Kidney (tissue), 22 donors: ENCODE results near the gene PRR14L. TPM values are rescaled to one million over a fixed set of nuclear protein-coding genes. Genes with fewer than 3 reads are reported as not detected.
"Not testable (repeated sequence)": the region's sequence is repeated elsewhere in the genome, so short reads cannot be mapped to it uniquely, and the experiment has no call there.

Experiments
- DNase-seq, 5 donors: peaks; one replicate each; pipeline ENCODE4 v3.0.0-alpha.2; 2013 to 2020
- FAIRE-seq: peaks from 2 replicates; lab custom pipeline; 2012; peaks lifted over from hg19 to GRCh38; lab: Jason Lieb, UNC
- H3K27ac ChIP-seq, 2 donors: one replicate each; pipeline ENCODE4 v1.7.0; 2013; ENCODE audit warnings: low read depth in 2 of 2, low read length in 2 of 2, inconsistent platforms in 1 of 2
- H3K27me3 ChIP-seq: one replicate; pipeline ENCODE4 v1.7.1; 2013; ENCODE audit warnings: low read length, inconsistent platforms; ENCODE audit not compliant: control insufficient read depth, insufficient read depth
- H3K36me3 ChIP-seq, 3 donors: one replicate each; pipeline versions ENCODE4 v1.7.0 to v1.7.1; 2013; ENCODE audit warnings: low read length in 3 of 3, control low read depth in 1 of 3, inconsistent platforms in 1 of 3; ENCODE audit not compliant: insufficient read depth in 3 of 3, control insufficient read depth in 2 of 3
- H3K4me1 ChIP-seq, 3 donors: one replicate each; pipeline versions ENCODE4 v1.7.0 to v1.7.1; 2013; ENCODE audit warnings: low read length in 3 of 3, inconsistent platforms in 1 of 3, low read depth in 1 of 3; ENCODE audit not compliant: control insufficient read depth in 2 of 3, insufficient read depth in 2 of 3
- H3K4me3 ChIP-seq, 3 donors: one replicate each; pipeline versions ENCODE4 v1.7.0 to v1.8.1; 2013; ENCODE audit warnings: low read length in 3 of 3, control low read depth in 1 of 3, inconsistent platforms in 1 of 3
- H3K9ac ChIP-seq, 3 donors: one replicate each; pipeline versions ENCODE4 v1.7.0 to v1.7.1; 2013; ENCODE audit warnings: low read length in 3 of 3, control low read depth in 1 of 3, inconsistent platforms in 1 of 3
- H3K9me3 ChIP-seq, 3 donors: one replicate each; pipeline versions ENCODE4 v1.7.0 to v1.7.1; 2013; ENCODE audit warnings: low read length in 3 of 3, control low read depth in 1 of 3, inconsistent platforms in 1 of 3; ENCODE audit not compliant: control insufficient read depth in 2 of 3, insufficient read depth in 1 of 3
- intact Hi-C: fragments of 100-400 bp; cut with DNase I; formaldehyde crosslinking; loops from one replicate; pipeline ENCODE4 v1.11.1; 2022
- long read RNA-seq, 10 donors: library from polyadenylated mRNA in 1 of 10; unstranded in 1 of 10; transcript quantifications; one replicate each; pipeline ENCODE4 v2.0.0 and lab custom pipeline, GENCODE V29; 2021 to 2026
- polyA plus RNA-seq: library from polyadenylated mRNA; stranded (reverse); fragments of 350-450 nt; fragmentation: Illumina TruSeq; extraction: RNeasy Lipid Tissue Mini Kit (QIAGEN cat#74804); gene quantifications from one replicate; pipeline ENCODE4 v1.2.3, GENCODE V29; 2014; ENCODE audit warnings: low read depth, low replicate concordance; ENCODE audit not compliant: insufficient read depth
- total RNA-seq: library from RNA; stranded (reverse); fragmentation: NEBNext Ultra II Directional; extraction: Animal tissue kit (Norgen Biotek cat#: 25700); gene quantifications from one replicate; pipeline ENCODE4 v1.2.1, GENCODE V29; 2021
- TF ChIP-seq, protein P1 (sequence below): IDR thresholded peaks from 3 replicates; pipeline ENCODE4 v1.5.1; 2012; ENCODE audit warnings: mild to moderate bottlenecking, moderate library complexity, borderline replicate concordance; ENCODE audit not compliant: insufficient read depth; ENCODE audit errors: extremely low read depth
- donor health status: control.
- donor health status: control.
- donor health status: control.
- donor health status: control.
- donor health status: control.
- donor health status: DM: yes; HTN: yes; CAD: no.
- donor health status: Normal renal cell carcinoma (clear cell type).

PRR14L gene
- 45.3 TPM for total RNA-seq
- 5.1 TPM for polyA plus RNA-seq
- long read RNA-seq, donor 1: 0 reads
- long read RNA-seq, donor 2: 0 reads
- long read RNA-seq, donor 3: 0 reads
- long read RNA-seq, donor 4: 0 reads
- long read RNA-seq, donor 5: 0 reads
- long read RNA-seq, donor 6: 0 reads
- long read RNA-seq, donor 7, partial matches to known transcripts: 3 of 11 reads
- long read RNA-seq, donor 7, other reads (novel, unspliced or antisense): 8 of 11 reads
- long read RNA-seq, donor 8, partial matches to known transcripts: 0 of 3 reads
- long read RNA-seq, donor 8, other reads (novel, unspliced or antisense): 0 of 3 reads
- long read RNA-seq, donor 9: 0 reads
- long read RNA-seq, donor 10, partial matches to known transcripts: 9 of 10 reads
- long read RNA-seq, donor 10, other reads (novel, unspliced or antisense): 0 of 10 reads

DNA sequence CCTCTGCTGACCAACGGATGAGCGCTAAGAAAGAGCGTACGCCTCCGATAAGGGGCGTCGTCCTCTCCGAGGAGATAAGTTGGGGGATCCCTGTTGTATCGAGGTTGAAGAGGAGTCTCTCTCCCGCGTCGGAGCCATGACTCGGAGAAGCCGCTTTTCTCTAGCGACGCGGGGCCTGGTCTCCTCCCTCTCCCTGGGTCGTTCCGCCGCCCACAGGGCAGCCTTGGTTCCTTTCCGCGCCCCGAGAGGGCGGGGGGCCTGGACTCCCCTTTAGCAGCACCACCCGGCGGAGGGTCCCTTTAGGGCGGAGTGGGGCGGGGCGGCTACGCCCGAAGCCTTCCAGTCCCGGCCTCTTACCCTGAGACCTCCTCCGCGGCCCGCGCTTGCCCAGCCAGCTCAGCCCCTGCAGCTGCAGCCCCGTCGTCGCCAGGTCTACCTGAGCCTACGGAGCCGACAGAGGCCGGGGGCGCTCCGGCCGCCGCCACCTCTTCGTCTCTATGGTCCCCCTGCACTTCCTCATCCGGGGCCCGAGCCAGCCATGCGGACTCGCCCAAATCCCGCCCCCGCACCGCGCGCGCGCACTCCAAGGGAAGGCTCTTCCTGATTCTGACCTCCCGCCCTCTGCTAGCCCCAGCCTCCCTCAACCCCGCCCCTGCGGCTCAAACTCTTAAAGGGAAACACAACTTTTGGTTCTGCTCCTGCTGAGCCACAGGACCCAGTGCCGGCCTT lies at the start of gene PRR14L:
Gene PRR14L, minus strand, starts transcription at position 497 of the 729 bp plus-strand sequence. CDS start 11,272 bp downstream, outside the sequence.
- Histone ChIP-seq H3K27me3 (no peaks in the 10 kb centered on the region), H3K9me3 (no peaks in the 10 kb centered on the region), H3K27ac (peak within 1 kb of the TSS; percentile 56 to 71), H3K4me3 (peak within 1 kb of the TSS; percentile 91 to 96 (median 93)), H3K9ac (peak within 1 kb of the TSS; percentile 57 to 95 (median 90)), H3K36me3 (no peaks in the 10 kb centered on the region), H3K4me1 (peaks cover 3 to 12% (median 11%) of the 10 kb centered on the region in 3 donors)
- peak; percentile 98 to 100 (median 99) for DNase-seq
- intact Hi-C loops: no loop called here
- TF ChIP-seq, protein P1, sequence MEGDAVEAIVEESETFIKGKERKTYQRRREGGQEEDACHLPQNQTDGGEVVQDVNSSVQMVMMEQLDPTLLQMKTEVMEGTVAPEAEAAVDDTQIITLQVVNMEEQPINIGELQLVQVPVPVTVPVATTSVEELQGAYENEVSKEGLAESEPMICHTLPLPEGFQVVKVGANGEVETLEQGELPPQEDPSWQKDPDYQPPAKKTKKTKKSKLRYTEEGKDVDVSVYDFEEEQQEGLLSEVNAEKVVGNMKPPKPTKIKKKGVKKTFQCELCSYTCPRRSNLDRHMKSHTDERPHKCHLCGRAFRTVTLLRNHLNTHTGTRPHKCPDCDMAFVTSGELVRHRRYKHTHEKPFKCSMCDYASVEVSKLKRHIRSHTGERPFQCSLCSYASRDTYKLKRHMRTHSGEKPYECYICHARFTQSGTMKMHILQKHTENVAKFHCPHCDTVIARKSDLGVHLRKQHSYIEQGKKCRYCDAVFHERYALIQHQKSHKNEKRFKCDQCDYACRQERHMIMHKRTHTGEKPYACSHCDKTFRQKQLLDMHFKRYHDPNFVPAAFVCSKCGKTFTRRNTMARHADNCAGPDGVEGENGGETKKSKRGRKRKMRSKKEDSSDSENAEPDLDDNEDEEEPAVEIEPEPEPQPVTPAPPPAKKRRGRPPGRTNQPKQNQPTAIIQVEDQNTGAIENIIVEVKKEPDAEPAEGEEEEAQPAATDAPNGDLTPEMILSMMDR: no peak
- FAIRE-seq: no peak

DNA sequence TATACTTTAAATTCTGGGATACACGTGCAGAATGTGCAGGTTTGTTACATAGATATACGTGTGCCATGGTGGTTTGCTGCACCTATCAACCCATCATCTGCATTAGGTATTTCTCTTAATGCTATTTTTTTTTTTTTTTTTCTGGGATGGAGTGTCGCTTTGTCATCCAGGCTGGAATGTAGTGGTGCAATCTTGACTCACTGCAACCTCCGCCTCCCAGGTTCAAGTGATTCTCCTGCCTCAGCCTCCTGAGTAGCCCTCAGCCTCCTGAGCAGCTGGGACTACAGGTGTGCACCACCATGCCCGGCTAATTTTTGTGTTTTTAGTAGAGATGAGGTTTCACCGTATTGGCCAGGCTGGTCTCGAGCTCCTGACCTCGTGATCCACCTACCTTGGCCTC lies 49.4 kb upstream of the PRR14L start:
- intact Hi-C loops, DNase-seq, H3K27me3 ChIP-seq, H3K4me1 ChIP-seq, H3K27ac ChIP-seq, H3K9me3 ChIP-seq, FAIRE-seq, H3K9ac ChIP-seq, H3K4me3 ChIP-seq: not testable (repeated sequence)
- peaks cover 3 to 33% (median 12%) of the 10 kb centered on the region in 3 donors for H3K36me3 ChIP-seq

GRCh38 chr22:31790240-31790639 lies 40.3 kb upstream of the PRR14L start:
- Histone ChIP-seq H3K9ac (no peak overlapping the region), H3K27me3 (no peaks in the 10 kb centered on the region), H3K4me3 (no peak overlapping the region), H3K4me1 (no peaks in the 10 kb centered on the region), H3K9me3 (no peaks in the 10 kb centered on the region), H3K27ac (no peak overlapping the region), H3K36me3 (peaks cover 0 to 13% (median 2%) of the 10 kb centered on the region in 3 donors)
- TF ChIP-seq, protein P1: no peak
- DNase-seq (no peak), FAIRE-seq (no peak)
- intact Hi-C loops: no loop called here

GRCh38 chr22:31789803-31790202 lies 39.9 kb upstream of the PRR14L start:
- H3K4me3 ChIP-seq: no peak overlapping the region
- H3K9me3 ChIP-seq: no peaks in the 10 kb centered on the region
- TF ChIP-seq, protein P1: no peak
- H3K27me3 ChIP-seq: no peaks in the 10 kb centered on the region
- peaks cover 0 to 13% (median 2%) of the 10 kb centered on the region in 3 donors for H3K36me3 ChIP-seq
- H3K4me1 ChIP-seq: no peaks in the 10 kb centered on the region
- H3K27ac ChIP-seq: no peak overlapping the region
- DNase-seq (no peak), FAIRE-seq (no peak)
- H3K9ac ChIP-seq: no peak overlapping the region
- intact Hi-C loops: no loop called here
